Measurements from ENCODE around the gene TMBIM6.

GRCh38 chr12:49801141-49802063, 60.0 kb downstream of the TMBIM6 start:
- TF ChIP-seq CTCF (IDR thresholded peaks at IDR 0.05) (no peak), POLR2AphosphoS5 (IDR thresholded peaks at IDR 0.05) (no peak), POLR2A (IDR thresholded peaks at IDR 0.05) (no peak)
